ENCODE results near the gene STXBP2.

Gene STXBP2

DNA sequence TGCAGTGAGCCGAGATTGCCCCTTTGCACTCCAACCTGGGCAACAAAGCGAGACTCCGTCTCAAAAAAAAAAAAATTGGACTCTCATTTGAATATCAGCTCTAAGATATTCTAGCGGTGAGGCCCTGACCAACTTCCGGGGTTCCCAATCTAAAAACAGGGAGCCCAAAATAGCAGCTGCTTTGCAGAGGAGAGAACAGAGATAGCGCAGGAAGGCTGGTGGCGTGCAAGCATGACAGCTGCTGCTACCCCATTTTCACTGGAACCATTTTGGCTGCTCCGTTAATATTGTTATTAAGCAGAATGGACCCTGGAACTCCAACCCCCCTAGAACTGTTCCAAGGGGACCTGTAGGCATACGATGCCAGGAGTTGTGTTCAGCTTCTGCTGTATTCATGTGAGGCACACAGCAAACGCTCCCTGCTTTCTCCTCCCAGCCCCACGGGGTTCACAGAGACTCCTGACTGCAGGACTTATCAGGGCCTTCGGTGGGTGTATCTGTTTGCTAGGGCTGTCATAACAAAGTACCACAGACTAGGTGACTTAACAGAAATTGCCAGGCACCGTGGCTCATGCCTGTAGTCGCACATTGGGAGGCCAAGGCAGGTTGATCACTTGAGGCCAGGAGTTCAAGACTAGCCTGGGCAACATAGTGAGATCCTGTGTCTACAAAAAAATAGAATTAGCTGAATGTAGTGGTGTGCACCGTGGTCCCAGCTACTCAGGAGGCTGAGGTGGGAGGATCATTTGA lies 11.5 kb downstream of the STXBP2 start:
- H3K4me1 ChIP-seq: no peaks in the 10 kb centered on the region

GRCh38 chr19:7650148-7650547 lies 13.2 kb downstream of the STXBP2 start:
- H3K79me2 ChIP-seq: no peaks in the 10 kb centered on the region
- no peaks in the 10 kb centered on the region for H3K36me3 ChIP-seq (ENCODE audit: control insufficient read depth, insufficient read depth, low read length)
- TF ChIP-seq CTCF (IDR thresholded peaks at IDR 0.05): no peak
- no peak overlapping the region for H3K4me3 ChIP-seq (ENCODE audit: low read depth, low read length)
- no peak overlapping the region for H3K4me2 ChIP-seq (ENCODE audit: low read length)
- no peaks in the 10 kb centered on the region for H3K4me1 ChIP-seq
- no peaks in the 10 kb centered on the region for H3K9me3 ChIP-seq (ENCODE audit: control insufficient read depth, low read length)
- H2AFZ ChIP-seq: no peak overlapping the region
- H3K9ac ChIP-seq: no peak overlapping the region
- no peak overlapping the region for H3K27ac ChIP-seq
- no peaks in the 10 kb centered on the region for H3K27me3 ChIP-seq (ENCODE audit: control insufficient read depth, insufficient read depth, low read length)

More for the DNA sequence above, 11.5 kb downstream of the STXBP2 start:
- Histone ChIP-seq H3K27ac (no peak overlapping the region), H3K36me3 (ENCODE audit: control insufficient read depth, insufficient read depth, low read length) (no peaks in the 10 kb centered on the region), H3K4me3 (ENCODE audit: low read depth, low read length) (no peak overlapping the region), H2AFZ (no peak overlapping the region), H3K9ac (no peak overlapping the region), H3K27me3 (ENCODE audit: control insufficient read depth, insufficient read depth, low read length) (no peaks in the 10 kb centered on the region), H3K9me3 (ENCODE audit: control insufficient read depth, low read length) (no peaks in the 10 kb centered on the region), H3K79me2 (no peaks in the 10 kb centered on the region), H3K4me2 (ENCODE audit: low read length) (no peak overlapping the region)
- no peak for TF ChIP-seq CTCF (IDR thresholded peaks at IDR 0.05)

GRCh38 chr19:7652061-7652641 lies 15.2 kb downstream of the STXBP2 start:
- no peaks in the 10 kb centered on the region for H3K79me2 ChIP-seq
- H3K9ac ChIP-seq: no peak overlapping the region
- no peaks in the 10 kb centered on the region for H3K36me3 ChIP-seq (ENCODE audit: control insufficient read depth, insufficient read depth, low read length)
- peak overlapping the region; percentile 66 for H2AFZ ChIP-seq
- H3K27ac ChIP-seq: no peak overlapping the region
- TF ChIP-seq CTCF (IDR thresholded peaks at IDR 0.05): peak; percentile 97
- H3K4me3 ChIP-seq (ENCODE audit: low read depth, low read length): peak overlapping the region; percentile 29
- no peaks in the 10 kb centered on the region for H3K4me1 ChIP-seq
- no peaks in the 10 kb centered on the region for H3K27me3 ChIP-seq (ENCODE audit: control insufficient read depth, insufficient read depth, low read length)
- peak overlapping the region; percentile 67 for H3K4me2 ChIP-seq (ENCODE audit: low read length)
- no peaks in the 10 kb centered on the region for H3K9me3 ChIP-seq (ENCODE audit: control insufficient read depth, low read length)

- Histone ChIP-seq H2AFZ (no peak overlapping the region), H3K9me3 (ENCODE audit: control insufficient read depth, low read length) (no peaks in the 10 kb centered on the region)
These were observed 17.5 kb downstream of the STXBP2 start for GRCh38 chr19:7654401-7654800.

More at GRCh38 chr19:7654401-7654800, 17.5 kb downstream of the STXBP2 start:
- Histone ChIP-seq H3K27me3 (ENCODE audit: control insufficient read depth, insufficient read depth, low read length) (no peaks in the 10 kb centered on the region), H3K79me2 (no peaks in the 10 kb centered on the region), H3K36me3 (ENCODE audit: control insufficient read depth, insufficient read depth, low read length) (no peaks in the 10 kb centered on the region), H3K27ac (no peak overlapping the region), H3K4me2 (ENCODE audit: low read length) (no peak overlapping the region), H3K4me1 (no peaks in the 10 kb centered on the region), H3K9ac (no peak overlapping the region), H3K4me3 (ENCODE audit: low read depth, low read length) (no peak overlapping the region)
- no peak for TF ChIP-seq CTCF (IDR thresholded peaks at IDR 0.05)

Measured in parathyroid adenoma (tissue), 2 donors.